HepG2 (cell line): ENCODE results near the gene GATD1. TPM values are rescaled to one million over a fixed set of nuclear protein-coding genes. Genes with fewer than 3 reads are reported as not detected.

Experiments
- AHDC1 ChIP-seq: sonication (generic); formaldehyde crosslinking; IDR thresholded peaks from 2 replicates; pipeline ENCODE4 v1.5.1; 2020; ENCODE audit warnings: mild to moderate bottlenecking, missing genetic modification reagents, borderline replicate concordance
- ARID3A ChIP-seq: IDR thresholded peaks from 2 replicates; pipeline ENCODE4 v1.6.1; 2012; ENCODE audit warnings: low read depth, low read length, improper control_type of control experiment
- KDM6A ChIP-seq: IDR thresholded peaks from 2 replicates; pipeline ENCODE4 v1.6.1; 2016; ENCODE audit warnings: low read depth
- ZNF326 ChIP-seq: sonication (generic); formaldehyde crosslinking; IDR thresholded peaks from 2 replicates; pipeline ENCODE4 v1.4.0; 2020; ENCODE audit warnings: missing genetic modification reagents, borderline replicate concordance
- polyA plus RNA-seq, 8 experiments: library from polyadenylated mRNA; depleted of rRNA in 3 of 8; stranded (reverse) in 7 of 8; unstranded in 1 of 8; fragments of >200 nt; fragmentation: Illumina TruSeq in 4 of 8; extraction: Trizol in 4 of 8; gene quantifications; 2 replicates each; pipeline versions ENCODE4 v1.2.1 to v1.2.3, GENCODE V29; 2011 to 2016; ENCODE audit warnings: low read depth in 4 of 8, missing spikeins in 1 of 8, mixed read lengths in 1 of 8; ENCODE audit not compliant: insufficient read depth in 1 of 8
- total RNA-seq, 5 experiments: library from RNA; depleted of rRNA; stranded (reverse); fragments of >200 nt; fragmentation: Illumina TruSeq; extraction: Trizol; gene quantifications; 2 replicates each; pipeline ENCODE4 v1.2.3, GENCODE V29; 2016; ENCODE audit warnings: low read depth in 1 of 5
- TF ChIP-seq, protein P1 (sequence below): IDR thresholded peaks from 2 replicates; pipeline ENCODE4 v1.6.1; 2016; ENCODE audit warnings: mild to moderate bottlenecking, missing biosample characterization, missing genetic modification reagents
- TF ChIP-seq, protein P2 (sequence below): sonication (generic); formaldehyde crosslinking; IDR thresholded peaks from 2 replicates; pipeline ENCODE4 v1.4.0; 2020; ENCODE audit warnings: missing genetic modification reagents, mild to moderate bottlenecking, borderline replicate concordance
- TF ChIP-seq, protein P3 (sequence below), 2 experiments: fragments of 450-650 bp in 1 of 2; sonication (generic) in 1 of 2; formaldehyde crosslinking; IDR thresholded peaks; 2 replicates each; pipeline versions ENCODE4 v1.5.0 to v1.8.0; 2020 to 2022; ENCODE audit warnings: mild to moderate bottlenecking in 1 of 2, missing genetic modification reagents in 1 of 2

GATD1 gene
- total and polyA plus RNA-seq, 2 of the 13 experiments (the other 11 are each of a cell fraction or from before 2014, with no cell fraction given): 31.3 to 60.5 TPM

- TF ChIP-seq, protein P1, sequence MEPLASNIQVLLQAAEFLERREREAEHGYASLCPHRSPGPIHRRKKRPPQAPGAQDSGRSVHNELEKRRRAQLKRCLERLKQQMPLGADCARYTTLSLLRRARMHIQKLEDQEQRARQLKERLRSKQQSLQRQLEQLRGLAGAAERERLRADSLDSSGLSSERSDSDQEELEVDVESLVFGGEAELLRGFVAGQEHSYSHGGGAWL: peak; percentile 58
- TF ChIP-seq ZNF326 (no peak), AHDC1 (peak; percentile 60), ARID3A (no peak), KDM6A (0 out of 2 replicates have a peak, but pooled peaks have one; percentile 51)
- TF ChIP-seq, protein P2, sequence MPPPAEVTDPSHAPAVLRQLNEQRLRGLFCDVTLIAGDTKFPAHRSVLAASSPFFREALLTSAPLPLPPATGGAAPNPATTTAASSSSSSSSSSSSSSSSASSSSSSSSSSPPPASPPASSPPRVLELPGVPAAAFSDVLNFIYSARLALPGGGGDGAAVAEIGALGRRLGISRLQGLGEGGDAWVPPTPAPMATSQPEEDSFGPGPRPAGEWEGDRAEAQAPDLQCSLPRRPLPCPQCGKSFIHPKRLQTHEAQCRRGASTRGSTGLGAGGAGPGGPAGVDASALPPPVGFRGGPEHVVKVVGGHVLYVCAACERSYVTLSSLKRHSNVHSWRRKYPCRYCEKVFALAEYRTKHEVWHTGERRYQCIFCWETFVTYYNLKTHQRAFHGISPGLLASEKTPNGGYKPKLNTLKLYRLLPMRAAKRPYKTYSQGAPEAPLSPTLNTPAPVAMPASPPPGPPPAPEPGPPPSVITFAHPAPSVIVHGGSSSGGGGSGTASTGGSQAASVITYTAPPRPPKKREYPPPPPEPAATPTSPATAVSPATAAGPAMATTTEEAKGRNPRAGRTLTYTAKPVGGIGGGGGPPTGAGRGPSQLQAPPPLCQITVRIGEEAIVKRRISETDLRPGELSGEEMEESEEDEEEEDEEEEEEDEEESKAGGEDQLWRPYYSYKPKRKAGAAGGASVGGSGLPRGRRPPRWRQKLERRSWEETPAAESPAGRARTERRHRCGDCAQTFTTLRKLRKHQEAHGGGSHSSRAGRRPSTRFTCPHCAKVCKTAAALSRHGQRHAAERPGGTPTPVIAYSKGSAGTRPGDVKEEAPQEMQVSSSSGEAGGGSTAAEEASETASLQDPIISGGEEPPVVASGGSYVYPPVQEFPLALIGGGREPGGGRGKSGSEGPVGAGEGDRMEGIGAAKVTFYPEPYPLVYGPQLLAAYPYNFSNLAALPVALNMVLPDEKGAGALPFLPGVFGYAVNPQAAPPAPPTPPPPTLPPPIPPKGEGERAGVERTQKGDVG (CRISPR knock-in tag): peak; percentile 65; the same call in 1 of the 2 replicates
- TF ChIP-seq, protein P3, sequence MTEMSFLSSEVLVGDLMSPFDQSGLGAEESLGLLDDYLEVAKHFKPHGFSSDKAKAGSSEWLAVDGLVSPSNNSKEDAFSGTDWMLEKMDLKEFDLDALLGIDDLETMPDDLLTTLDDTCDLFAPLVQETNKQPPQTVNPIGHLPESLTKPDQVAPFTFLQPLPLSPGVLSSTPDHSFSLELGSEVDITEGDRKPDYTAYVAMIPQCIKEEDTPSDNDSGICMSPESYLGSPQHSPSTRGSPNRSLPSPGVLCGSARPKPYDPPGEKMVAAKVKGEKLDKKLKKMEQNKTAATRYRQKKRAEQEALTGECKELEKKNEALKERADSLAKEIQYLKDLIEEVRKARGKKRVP (CRISPR knock-in tag; IDR thresholded peaks at IDR 0.05): peak in 1 of 2 experiments; percentile 73; a peak in 1 of 4 replicates
These were observed 32.2 kb upstream of the GATD1 start, which contains the start of gene RPLP2 (continued) for GRCh38 chr11:809287-810039.
